ENCODE results near the gene NHSL2. TPM values are rescaled to one million over a fixed set of nuclear protein-coding genes. Genes with fewer than 3 reads are reported as not detected.
"Not testable (repeated sequence)": the region's sequence is repeated elsewhere in the genome, so short reads cannot be mapped to it uniquely, and the experiment has no call there.

Gene NHSL2
- total RNA-seq, 1 experiment from 2014 or later = 0.07 TPM

GRCh38 chrX:72165551-72165950 lies 254.9 kb downstream of the NHSL2 start:
- Histone ChIP-seq H3K9me3 (ENCODE audit: low read length) (no peaks in the 10 kb centered on the region), H4K20me1 (ENCODE audit: low read length) (no peaks in the 10 kb centered on the region), H3K4me1 (ENCODE audit: insufficient read depth, low read length) (no peaks in the 10 kb centered on the region), H3K9ac (ENCODE audit: low read length) (no peak overlapping the region), H2AFZ (ENCODE audit: low read length) (no peak overlapping the region), H3K79me2 (ENCODE audit: low read length) (no peaks in the 10 kb centered on the region), H3K4me2 (ENCODE audit: low read length) (no peak overlapping the region), H3K36me3 (ENCODE audit: low read depth, low read length) (no peaks in the 10 kb centered on the region), H3F3A (ENCODE audit: low read length, unreplicated experiment) (no peaks in the 10 kb centered on the region), H3K27me3 (ENCODE audit: low read length) (no peaks in the 10 kb centered on the region), H3K9me2 (replicated peaks; ENCODE audit: low read length) (no peaks in the 10 kb centered on the region), H3K4me3 (ENCODE audit: low read length) (no peak overlapping the region), H3K27ac (ENCODE audit: low read length) (no peak overlapping the region)
- TF ChIP-seq EZH2 (IDR thresholded peaks at IDR 0.05; ENCODE audit: low read length, unreplicated experiment) = no peak
- TF ChIP-seq CTCF (conservative IDR thresholded peaks at IDR 0.05; ENCODE audit: low read depth, low read length) = no peak
- no peak for TF ChIP-seq EZH2phosphoT487 (IDR thresholded peaks at IDR 0.05; ENCODE audit: borderline replicate concordance, low read length)
- no TSS peak for BruUV-seq (replicated peaks)
- CTCF ChIA-PET = no interaction called here
- intact Hi-C loops (cut with micrococcal nuclease) = no loop called here
- POLR2A ChIA-PET (ENCODE audit: unreplicated experiment) = no interaction called here
- DNase-seq (no peak), ATAC-seq (no peak)

GRCh38 chrX:72169008-72169728 lies 258.5 kb downstream of the NHSL2 start:
- POLR2A ChIA-PET (ENCODE audit: unreplicated experiment) = no interaction called here
- ATAC-seq = no peak
- no peak overlapping the region for H3K4me2 ChIP-seq (ENCODE audit: low read length)

GRCh38 chrX:72176289-72176688 lies 265.6 kb downstream of the NHSL2 start:
- H3F3A ChIP-seq (ENCODE audit: low read length, unreplicated experiment); H3K79me2 ChIP-seq (ENCODE audit: low read length); H3K9me3 ChIP-seq (ENCODE audit: low read length); H4K20me1 ChIP-seq (ENCODE audit: low read length); ATAC-seq; H3K4me2 ChIP-seq (ENCODE audit: low read length); BruUV-seq (replicated peaks); intact Hi-C loops (cut with micrococcal nuclease); H3K9me2 ChIP-seq (replicated peaks; ENCODE audit: low read length); H3K4me1 ChIP-seq (ENCODE audit: insufficient read depth, low read length); H3K9ac ChIP-seq (ENCODE audit: low read length); H3K27me3 ChIP-seq (ENCODE audit: low read length); H3K4me3 ChIP-seq (ENCODE audit: low read length); H3K27ac ChIP-seq (ENCODE audit: low read length); H3K36me3 ChIP-seq (ENCODE audit: low read depth, low read length); DNase-seq; CTCF ChIA-PET; POLR2A ChIA-PET (ENCODE audit: unreplicated experiment); H2AFZ ChIP-seq (ENCODE audit: low read length): not testable (repeated sequence)

More at GRCh38 chrX:72169008-72169728, 258.5 kb downstream of the NHSL2 start:
- Histone ChIP-seq H3K9me2 (replicated peaks; ENCODE audit: low read length) (no peaks in the 10 kb centered on the region), H4K20me1 (ENCODE audit: low read length) (no peaks in the 10 kb centered on the region), H3F3A (ENCODE audit: low read length, unreplicated experiment) (no peaks in the 10 kb centered on the region), H3K79me2 (ENCODE audit: low read length) (no peaks in the 10 kb centered on the region), H3K4me1 (ENCODE audit: insufficient read depth, low read length) (no peaks in the 10 kb centered on the region), H3K9me3 (ENCODE audit: low read length) (no peaks in the 10 kb centered on the region), H3K36me3 (ENCODE audit: low read depth, low read length) (no peaks in the 10 kb centered on the region), H3K4me3 (ENCODE audit: low read length) (no peak overlapping the region), H3K27ac (ENCODE audit: low read length) (no peak overlapping the region), H3K27me3 (ENCODE audit: low read length) (no peaks in the 10 kb centered on the region), H3K9ac (ENCODE audit: low read length) (no peak overlapping the region), H2AFZ (ENCODE audit: low read length) (no peak overlapping the region)
- CTCF ChIA-PET = interaction anchor here (0.6 kb wide), 1 partner anchor 564 kb away, joined by 3 read pairs; no protein-coding TSS in a partner anchor
- BruUV-seq (replicated peaks) = no TSS peak
- no peak for TF ChIP-seq EZH2phosphoT487 (IDR thresholded peaks at IDR 0.05; ENCODE audit: borderline replicate concordance, low read length)
- no peak for TF ChIP-seq EZH2 (IDR thresholded peaks at IDR 0.05; ENCODE audit: low read length, unreplicated experiment)
- TF ChIP-seq CTCF (conservative IDR thresholded peaks at IDR 0.05; ENCODE audit: low read depth, low read length) = no peak
- no peak for DNase-seq
- intact Hi-C loops (cut with micrococcal nuclease) = no loop called here
